ENCODE results near the gene CDH23. TPM values are rescaled to one million over a fixed set of nuclear protein-coding genes. Genes with fewer than 3 reads are reported as not detected.

The CDH23 gene
- polyA plus RNA-seq, 2 of the 4 experiments (the other 2 are of a cell fraction) = 1.1 to 2.3 TPM

DNA sequence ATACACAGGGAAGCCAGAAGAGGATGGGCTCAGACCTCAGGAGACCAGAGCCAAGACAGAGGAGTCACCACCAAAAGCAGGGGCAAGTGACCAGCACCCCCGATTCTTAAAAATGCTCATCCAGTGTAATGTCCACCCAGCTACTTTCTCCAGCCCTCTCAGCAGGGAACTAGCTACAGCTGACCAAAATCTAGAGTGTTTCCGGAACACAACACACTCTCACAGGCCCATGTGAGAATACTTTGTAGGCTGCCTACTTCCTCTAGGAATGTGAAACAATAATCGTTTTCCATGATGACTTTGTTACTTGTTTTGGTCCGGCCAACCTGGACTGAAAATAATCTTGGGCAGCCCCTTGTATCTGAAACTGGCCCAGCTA is 439.9 kb downstream of the CDH23 start:
- peaks cover 81% of the 10 kb centered on the region for H3K4me1 ChIP-seq
- ATAC-seq = no peak
- no peak for FAIRE-seq
- 81% methylated on average over 4 of the region's 4 CpGs for WGBS (ENCODE audit: missing lambda C conversion rate)
- POLR2A ChIA-PET = interaction anchor here (0.8 to 6.3 kb wide), 2 partner anchors 14 to 15 kb away, joined by 5 to 33 read pairs; partner anchors contain the start of gene PSAP
- TF ChIP-seq, protein P1, sequence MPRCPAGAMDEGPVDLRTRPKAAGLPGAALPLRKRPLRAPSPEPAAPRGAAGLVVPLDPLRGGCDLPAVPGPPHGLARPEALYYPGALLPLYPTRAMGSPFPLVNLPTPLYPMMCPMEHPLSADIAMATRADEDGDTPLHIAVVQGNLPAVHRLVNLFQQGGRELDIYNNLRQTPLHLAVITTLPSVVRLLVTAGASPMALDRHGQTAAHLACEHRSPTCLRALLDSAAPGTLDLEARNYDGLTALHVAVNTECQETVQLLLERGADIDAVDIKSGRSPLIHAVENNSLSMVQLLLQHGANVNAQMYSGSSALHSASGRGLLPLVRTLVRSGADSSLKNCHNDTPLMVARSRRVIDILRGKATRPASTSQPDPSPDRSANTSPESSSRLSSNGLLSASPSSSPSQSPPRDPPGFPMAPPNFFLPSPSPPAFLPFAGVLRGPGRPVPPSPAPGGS (IDR thresholded peaks at IDR 0.05) = no peak
- no peak for TF ChIP-seq EHMT2 (IDR thresholded peaks at IDR 0.05; ENCODE audit: low read depth)
- no peak for TF ChIP-seq ZC3H11A (IDR thresholded peaks at IDR 0.05)
- TF ChIP-seq NR3C1 (IDR thresholded peaks at IDR 0.05) = no peak
- TF ChIP-seq, protein P2, sequence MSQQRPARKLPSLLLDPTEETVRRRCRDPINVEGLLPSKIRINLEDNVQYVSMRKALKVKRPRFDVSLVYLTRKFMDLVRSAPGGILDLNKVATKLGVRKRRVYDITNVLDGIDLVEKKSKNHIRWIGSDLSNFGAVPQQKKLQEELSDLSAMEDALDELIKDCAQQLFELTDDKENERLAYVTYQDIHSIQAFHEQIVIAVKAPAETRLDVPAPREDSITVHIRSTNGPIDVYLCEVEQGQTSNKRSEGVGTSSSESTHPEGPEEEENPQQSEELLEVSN (IDR thresholded peaks at IDR 0.05; ENCODE audit: borderline replicate concordance, low read depth) = no peak
- CTCF ChIA-PET = interaction anchor here (1.1 to 16.5 kb wide), 8 partner anchors 11 to 121 kb away, joined by 3 to 217 read pairs (median 6); no protein-coding TSS in a partner anchor
- DNase-seq (ENCODE audit: low read depth in 1 of 2, low spot score in 1 of 2) = no peak
- peak overlapping the region; percentile 35; the same call in 2 of the 3 replicates for H3K4me2 ChIP-seq
- no peak overlapping the region for H3K4me3 ChIP-seq
- H3K9me3 ChIP-seq = no peaks in the 10 kb centered on the region
- H3K27ac ChIP-seq = peak overlapping the region in 1 of 2 experiments; percentile 41; a peak in 3 of 6 replicates

DNA sequence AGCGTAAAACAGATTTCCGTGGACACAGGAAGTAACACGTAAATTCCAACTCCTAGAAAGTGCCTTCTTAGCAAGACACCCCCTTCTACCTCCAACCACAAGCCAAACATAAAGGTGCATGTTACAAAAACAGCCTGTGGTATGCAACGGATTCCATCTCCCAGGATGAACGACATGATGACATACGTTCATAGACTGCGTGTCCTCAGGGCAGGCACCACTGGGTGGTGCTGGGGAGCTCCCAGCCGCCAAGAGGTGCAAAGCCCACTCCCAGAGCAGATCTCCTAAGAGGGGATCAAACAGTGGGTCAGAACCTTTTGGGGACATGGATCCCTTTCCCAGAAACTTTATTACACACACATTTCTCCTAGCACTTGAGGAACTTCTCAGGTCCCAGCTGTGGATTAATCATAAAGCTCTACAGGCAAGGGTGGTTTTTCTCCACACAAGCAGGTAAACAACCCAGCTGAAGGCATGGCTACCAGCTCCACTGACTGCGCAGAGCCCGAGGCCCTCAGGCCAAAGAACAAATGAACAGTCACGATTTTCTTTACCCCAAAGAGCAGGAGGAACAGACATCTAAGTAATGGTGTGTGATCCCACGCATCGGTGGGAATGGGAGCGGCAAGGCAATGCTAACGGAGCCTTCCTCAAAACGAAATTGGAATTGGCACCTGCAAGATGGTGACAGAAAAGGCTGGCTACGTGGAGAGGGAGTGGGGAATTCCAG is 440.5 kb downstream of the CDH23 start:
- Histone ChIP-seq H3K4me2 (peak overlapping the region; percentile 53), H3K9me3 (no peaks in the 10 kb centered on the region), H3K4me1 (peaks cover 75% of the 10 kb centered on the region), H3K27ac (peak overlapping the region; percentile 41 to 46; a peak in 5 of 6 replicates), H3K4me3 (no peak overlapping the region)
- peak in 1 of 2 experiments; percentile 69; a peak in 3 of 6 replicates for ATAC-seq
- no peak for FAIRE-seq
- peak; percentile 35 to 56 for DNase-seq (ENCODE audit: low read depth in 1 of 2, low spot score in 1 of 2)
- 60% methylated on average over 17 of the region's 17 CpGs for WGBS (ENCODE audit: missing lambda C conversion rate)
- ChIA-PET CTCF (interaction anchor here (0.7 to 16.5 kb wide), 11 partner anchors 8 to 120 kb away, joined by 3 to 217 read pairs (median 6); no protein-coding TSS in a partner anchor), POLR2A (interaction anchor here (0.5 to 6.3 kb wide), 2 partner anchors 13 to 22 kb away, joined by 5 to 33 read pairs; partner anchors contain the start of gene PSAP)
- TF ChIP-seq MAFK (IDR thresholded peaks at IDR 0.05; ENCODE audit: partially characterized antibody) = no peak
- TF ChIP-seq MYC (IDR thresholded peaks at IDR 0.05; ENCODE audit: borderline replicate concordance, low read length) = no peak
- TF ChIP-seq, protein P3, sequence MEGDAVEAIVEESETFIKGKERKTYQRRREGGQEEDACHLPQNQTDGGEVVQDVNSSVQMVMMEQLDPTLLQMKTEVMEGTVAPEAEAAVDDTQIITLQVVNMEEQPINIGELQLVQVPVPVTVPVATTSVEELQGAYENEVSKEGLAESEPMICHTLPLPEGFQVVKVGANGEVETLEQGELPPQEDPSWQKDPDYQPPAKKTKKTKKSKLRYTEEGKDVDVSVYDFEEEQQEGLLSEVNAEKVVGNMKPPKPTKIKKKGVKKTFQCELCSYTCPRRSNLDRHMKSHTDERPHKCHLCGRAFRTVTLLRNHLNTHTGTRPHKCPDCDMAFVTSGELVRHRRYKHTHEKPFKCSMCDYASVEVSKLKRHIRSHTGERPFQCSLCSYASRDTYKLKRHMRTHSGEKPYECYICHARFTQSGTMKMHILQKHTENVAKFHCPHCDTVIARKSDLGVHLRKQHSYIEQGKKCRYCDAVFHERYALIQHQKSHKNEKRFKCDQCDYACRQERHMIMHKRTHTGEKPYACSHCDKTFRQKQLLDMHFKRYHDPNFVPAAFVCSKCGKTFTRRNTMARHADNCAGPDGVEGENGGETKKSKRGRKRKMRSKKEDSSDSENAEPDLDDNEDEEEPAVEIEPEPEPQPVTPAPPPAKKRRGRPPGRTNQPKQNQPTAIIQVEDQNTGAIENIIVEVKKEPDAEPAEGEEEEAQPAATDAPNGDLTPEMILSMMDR (IDR thresholded peaks at IDR 0.05) = peak; percentile 34; the same call in 2 of the 3 replicates
- peak; percentile 51 for TF ChIP-seq SMC3 (IDR thresholded peaks at IDR 0.05)
- peak; percentile 51 to 60; a peak in 4 of 5 replicates for TF ChIP-seq RAD21 (conservative IDR thresholded peaks at IDR 0.05 in 1 of 2, IDR thresholded peaks at IDR 0.05 in 1 of 2)

DNA sequence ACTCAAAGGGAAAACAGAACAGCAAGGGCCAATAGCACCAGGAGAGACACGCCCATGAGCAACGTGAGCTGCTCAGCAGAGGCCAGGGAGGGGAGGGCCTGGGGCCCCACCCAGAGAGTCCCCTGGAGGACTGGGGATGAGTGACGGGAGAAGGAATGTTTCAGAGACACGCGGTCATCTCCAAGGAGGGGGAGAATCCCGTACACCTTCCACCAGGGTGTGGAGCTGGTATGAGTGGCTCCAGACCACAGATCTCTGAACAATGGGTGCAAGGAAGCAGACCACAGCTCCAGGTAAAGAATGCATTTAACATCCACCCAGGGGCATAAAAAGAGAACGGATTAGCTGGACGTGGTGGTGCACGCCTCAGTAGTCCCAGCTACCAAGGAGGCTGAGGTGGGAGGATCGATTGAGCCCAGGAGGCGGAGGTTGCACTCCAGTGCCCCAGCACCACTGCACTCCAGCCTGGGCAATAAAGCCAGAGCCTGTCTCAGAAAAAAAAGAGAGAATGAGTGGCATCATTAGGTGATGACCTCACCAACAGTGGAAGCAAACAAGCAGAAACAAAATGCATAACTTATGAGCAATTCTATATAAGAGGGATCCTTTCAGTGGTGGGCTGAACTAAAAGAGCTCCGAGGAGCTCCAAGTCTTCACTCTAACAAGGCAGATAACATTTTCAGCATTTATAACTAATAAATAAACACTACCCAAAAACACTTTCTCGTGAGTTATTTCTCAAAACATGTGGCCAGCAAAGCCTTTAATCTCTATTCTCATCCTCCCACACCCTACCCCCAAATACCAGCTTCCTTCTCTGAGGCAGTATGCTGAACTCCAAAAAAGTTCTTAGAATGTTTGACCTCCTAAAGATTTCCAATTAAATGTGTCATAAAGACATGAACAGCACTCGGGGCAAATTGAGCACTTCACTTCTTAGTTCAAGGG is 441.8 kb downstream of the CDH23 start:
- H3K4me2 ChIP-seq = peak overlapping the region; percentile 53
- H3K4me3 ChIP-seq = no peak overlapping the region
- 47% methylated on average over 14 of the region's 14 CpGs for WGBS (ENCODE audit: missing lambda C conversion rate)
- H3K9me3 ChIP-seq = no peaks in the 10 kb centered on the region
- peak in 1 of 2 experiments; percentile 36 for DNase-seq (ENCODE audit: low read depth in 1 of 2, low spot score in 1 of 2)
- FAIRE-seq = no peak
- no peak for TF ChIP-seq HOXB13 (CRISPR knock-in tag; IDR thresholded peaks at IDR 0.05; ENCODE audit: low read depth)
- TF ChIP-seq ESRRA (IDR thresholded peaks at IDR 0.05; ENCODE audit: borderline replicate concordance, low read length) = no peak
- TF ChIP-seq, protein P4, sequence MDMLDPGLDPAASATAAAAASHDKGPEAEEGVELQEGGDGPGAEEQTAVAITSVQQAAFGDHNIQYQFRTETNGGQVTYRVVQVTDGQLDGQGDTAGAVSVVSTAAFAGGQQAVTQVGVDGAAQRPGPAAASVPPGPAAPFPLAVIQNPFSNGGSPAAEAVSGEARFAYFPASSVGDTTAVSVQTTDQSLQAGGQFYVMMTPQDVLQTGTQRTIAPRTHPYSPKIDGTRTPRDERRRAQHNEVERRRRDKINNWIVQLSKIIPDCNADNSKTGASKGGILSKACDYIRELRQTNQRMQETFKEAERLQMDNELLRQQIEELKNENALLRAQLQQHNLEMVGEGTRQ (IDR thresholded peaks at IDR 0.05) = no peak
- TF ChIP-seq, protein P2 (IDR thresholded peaks at IDR 0.05; ENCODE audit: borderline replicate concordance, low read depth) = no peak
- no peak for TF ChIP-seq RARB (CRISPR knock-in tag; IDR thresholded peaks at IDR 0.05)
- no peak for TF ChIP-seq NPAS2 (CRISPR knock-in tag; IDR thresholded peaks at IDR 0.05; ENCODE audit: borderline replicate concordance)
- TF ChIP-seq, protein P1 (IDR thresholded peaks at IDR 0.05) = no peak
- ChIA-PET CTCF (interaction anchor here (0.6 to 16.5 kb wide), 14 partner anchors 9 to 443 kb away, joined by 3 to 217 read pairs (median 4); partner anchors contain the start of gene PSAP), POLR2A (interaction anchor here (6.3 kb wide), 1 partner anchor 12 kb away, joined by 33 read pairs; the partner anchor contains the start of gene PSAP)
- H3K27ac ChIP-seq = peak overlapping the region in 1 of 2 experiments; percentile 41; a peak in 4 of 6 replicates
- ATAC-seq = peak; percentile 14 to 48; a peak in 4 of 6 replicates
- H3K4me1 ChIP-seq = peaks cover 76% of the 10 kb centered on the region

Measured in A549 (cell line).